Smooth muscle cell (in vitro differentiated cells): Measurements from ENCODE around the gene EHD2. TPM values are rescaled to one million over a fixed set of nuclear protein-coding genes. Genes with fewer than 3 reads are reported as not detected.

Source experiments
- DNase-seq: peaks from one replicate; lab custom pipeline; 2025; ENCODE audit not compliant: unreplicated experiment; lab: John Stamatoyannopoulos, UW
- H2AFZ ChIP-seq: fragments of 200-600 bp; sonication (generic); 2 replicates; pipeline ENCODE4 v1.6.0; 2016; ENCODE audit warnings: antibody characterized with exemption, low read depth, mild to moderate bottlenecking
- H3F3A ChIP-seq: fragments of 200-600 bp; sonication (generic); 2 replicates; pipeline ENCODE4 v1.6.0; 2017; ENCODE audit warnings: antibody characterized with exemption, low read depth
- H3K27ac ChIP-seq: fragments of 200-600 bp; sonication (generic); 2 replicates; pipeline ENCODE4 v1.5.1; 2016; ENCODE audit warnings: low read depth, mild to moderate bottlenecking
- H3K27me3 ChIP-seq: fragments of 200-600 bp; sonication (generic); 2 replicates; pipeline ENCODE4 v1.6.1; 2016; ENCODE audit warnings: low read depth, mild to moderate bottlenecking
- H3K36me3 ChIP-seq: fragments of 200-600 bp; sonication (generic); 2 replicates; pipeline ENCODE4 v1.5.1; 2016; ENCODE audit warnings: low read depth
- H3K4me1 ChIP-seq: fragments of 200-600 bp; sonication (generic); 2 replicates; pipeline ENCODE4 v1.5.1; 2016; ENCODE audit warnings: low read depth
- H3K4me2 ChIP-seq: fragments of 200-600 bp; sonication (generic); 2 replicates; pipeline ENCODE4 v1.6.0; 2016; ENCODE audit warnings: mild to moderate bottlenecking
- H3K4me3 ChIP-seq: fragments of 200-600 bp; sonication (generic); 2 replicates; pipeline ENCODE4 v1.5.1; 2016; ENCODE audit warnings: mild to moderate bottlenecking
- H3K79me2 ChIP-seq: fragments of 200-600 bp; sonication (generic); 2 replicates; pipeline ENCODE4 v1.6.0; 2016; ENCODE audit warnings: low read depth, mild to moderate bottlenecking
- H3K9ac ChIP-seq: fragments of 200-600 bp; sonication (generic); 2 replicates; pipeline ENCODE4 v1.6.0; 2016; ENCODE audit warnings: low read depth
- H3K9me3 ChIP-seq: fragments of 200-600 bp; sonication (generic); replicated peaks from 2 replicates; pipeline ENCODE4 v1.5.1; 2016; ENCODE audit warnings: low read depth
- H4K20me1 ChIP-seq: fragments of 200-600 bp; sonication (generic); 2 replicates; pipeline ENCODE4 v1.6.0; 2016; ENCODE audit warnings: low read depth
- CTCF ChIP-seq: fragments of 200-600 bp; sonication (generic); IDR thresholded peaks from 2 replicates; pipeline ENCODE4 v1.5.1; 2017; ENCODE audit warnings: borderline replicate concordance, mild to moderate bottlenecking, antibody characterized with exemption; ENCODE audit not compliant: insufficient read depth, poor library complexity, severe bottlenecking
- WGBS: methylation state at CpG from one replicate; pipeline ENCODE4 v1.1.7; 2016; ENCODE audit warnings: low lambda C conversion rate; 5-methylcytosine and 5-hydroxymethylcytosine counted together
- polyA plus RNA-seq: library from polyadenylated mRNA; unstranded; fragments of >200 nt; fragmentation: Nextera tagmentation; extraction: Ambion mirVana; gene quantifications from 2 replicates; pipeline ENCODE4 v1.2.1, GENCODE V29; 2016
- total RNA-seq: library from RNA; depleted of rRNA; stranded (reverse); fragments of >200 nt; gene quantifications from 2 replicates; pipeline ENCODE4 v1.2.3, GENCODE V29; 2014

The EHD2 gene
- total and polyA plus RNA-seq, 2 experiments from 2014 or later, result 65.6 to 200 TPM

GRCh38 chr19:47755762-47756626 lies 42.8 kb downstream of the EHD2 start:
- H3K36me3 ChIP-seq, result peaks cover 3% of the 10 kb centered on the region
- no peak overlapping the region for H2AFZ ChIP-seq
- H3K27ac ChIP-seq, result no peak overlapping the region
- DNase-seq, result no peak
- H3K4me1 ChIP-seq, result no peaks in the 10 kb centered on the region
- H3K4me3 ChIP-seq, result no peak overlapping the region
- 97% methylated on average over 28 of the region's 28 CpGs for WGBS
- H3K79me2 ChIP-seq, result no peaks in the 10 kb centered on the region
- peaks cover 22% of the 10 kb centered on the region for H4K20me1 ChIP-seq
- H3K4me2 ChIP-seq, result no peak overlapping the region
- no peaks in the 10 kb centered on the region for H3F3A ChIP-seq
- TF ChIP-seq CTCF, result no peak
- H3K27me3 ChIP-seq, result no peaks in the 10 kb centered on the region
- H3K9ac ChIP-seq, result no peak overlapping the region
- H3K9me3 ChIP-seq, result no peaks in the 10 kb centered on the region

DNA sequence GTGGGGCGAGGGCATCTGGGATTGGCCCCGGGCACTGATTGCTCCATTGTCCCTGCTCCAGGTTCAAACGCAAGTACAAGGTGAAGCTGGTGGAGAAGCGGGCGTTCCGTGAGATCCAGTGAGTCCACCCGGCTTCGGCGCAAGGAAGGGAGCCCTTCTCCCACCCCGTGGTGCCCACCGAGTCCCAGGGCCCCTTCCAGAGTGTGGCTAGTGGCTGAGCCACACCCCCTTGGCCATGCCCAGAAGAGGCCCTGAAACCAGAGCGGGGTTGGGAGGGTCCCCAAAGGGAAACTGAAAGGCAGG lies 43.4 kb downstream of the EHD2 start:
- no peak for DNase-seq
- no peak overlapping the region for H3K4me2 ChIP-seq
- no peak for TF ChIP-seq CTCF
- H3K9me3 ChIP-seq, result no peaks in the 10 kb centered on the region
- H3K27me3 ChIP-seq, result no peaks in the 10 kb centered on the region
- H3K4me3 ChIP-seq, result no peak overlapping the region
- H2AFZ ChIP-seq, result no peak overlapping the region
- no peaks in the 10 kb centered on the region for H3F3A ChIP-seq
- H3K9ac ChIP-seq, result no peak overlapping the region
- WGBS, result 96% methylated on average over 5 of the region's 12 CpGs
- no peak overlapping the region for H3K27ac ChIP-seq
- no peaks in the 10 kb centered on the region for H3K4me1 ChIP-seq
- peaks cover 3% of the 10 kb centered on the region for H3K36me3 ChIP-seq
- H3K79me2 ChIP-seq, result no peaks in the 10 kb centered on the region
- H4K20me1 ChIP-seq, result peaks cover 21% of the 10 kb centered on the region

DNA sequence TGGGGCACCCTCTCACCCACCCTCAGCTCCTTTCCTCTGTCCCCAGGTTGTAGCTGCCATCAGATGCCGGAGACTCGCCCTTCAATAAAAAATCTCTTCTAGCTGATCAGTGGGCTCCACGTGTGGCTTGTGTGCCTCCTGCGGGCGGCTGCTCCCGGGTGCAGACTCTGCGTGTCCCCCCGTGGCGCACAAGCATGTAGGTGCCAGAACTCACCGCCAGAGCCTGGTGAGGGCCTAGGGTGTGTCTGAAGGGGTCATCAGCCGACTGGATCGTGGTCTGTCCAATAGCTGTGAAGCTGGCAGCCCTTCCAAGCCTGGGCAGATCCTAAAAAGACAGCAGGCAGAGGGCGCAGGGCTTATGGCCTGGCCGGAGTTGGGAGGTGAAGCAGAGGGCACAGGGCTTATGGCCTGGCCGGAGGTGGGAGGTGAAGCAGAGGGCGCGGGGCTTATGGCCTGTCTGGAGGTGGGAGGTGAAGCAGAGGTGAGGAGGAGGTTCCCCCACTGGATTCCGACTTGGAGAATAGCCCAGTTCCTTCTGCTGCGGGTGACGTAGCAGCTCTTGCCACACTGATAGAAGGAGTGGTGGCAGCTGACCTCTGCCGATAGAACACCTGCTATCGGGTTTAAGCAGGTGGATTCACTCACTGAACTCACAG lies 43.9 kb downstream of the EHD2 start:
- 97% methylated on average over 22 of the region's 22 CpGs for WGBS
- Histone ChIP-seq H3K4me3 (no peak overlapping the region), H3K27ac (no peak overlapping the region), H4K20me1 (peaks cover 21% of the 10 kb centered on the region), H3K27me3 (no peaks in the 10 kb centered on the region), H3K4me1 (no peaks in the 10 kb centered on the region), H3K9ac (no peak overlapping the region), H3K4me2 (no peak overlapping the region), H2AFZ (no peak overlapping the region), H3K9me3 (no peaks in the 10 kb centered on the region), H3F3A (no peaks in the 10 kb centered on the region), H3K79me2 (no peaks in the 10 kb centered on the region), H3K36me3 (peaks cover 3% of the 10 kb centered on the region)
- DNase-seq, result no peak
- TF ChIP-seq CTCF, result no peak
